ENCODE data around the gene ACSL1.

The ACSL1 gene

GRCh38 chr4:184825896-184826690 is at the start of gene ACSL1:
Gene ACSL1, minus strand, starts transcription at chr4:184825968. Its CDS starts 22,454 bp downstream, at chr4:184803514.
- Histone ChIP-seq H3K4me1 (ENCODE audit: insufficient read depth, low read length) (peaks cover 8% of the 10 kb centered on the region), H3K27me3 (ENCODE audit: insufficient read depth, low read length) (peaks cover 42% of the 10 kb centered on the region), H3K9me3 (ENCODE audit: low read length) (no peaks in the 10 kb centered on the region), H2AFZ (ENCODE audit: low read depth, low read length) (peak within 1 kb of the TSS; percentile 19), H3K4me3 (ENCODE audit: low read length) (peak within 1 kb of the TSS; percentile 53), H3K36me3 (ENCODE audit: insufficient read depth, low read length) (no peaks in the 10 kb centered on the region)

- H2AFZ ChIP-seq (ENCODE audit: low read depth, low read length) = no peak overlapping the region
- H3K4me1 ChIP-seq (ENCODE audit: insufficient read depth, low read length) = no peaks in the 10 kb centered on the region
- no peaks in the 10 kb centered on the region for H3K9me3 ChIP-seq (ENCODE audit: low read length)
- H3K27me3 ChIP-seq (ENCODE audit: insufficient read depth, low read length) = peaks cover 5% of the 10 kb centered on the region
- no peak overlapping the region for H3K4me3 ChIP-seq (ENCODE audit: low read length)
- H3K36me3 ChIP-seq (ENCODE audit: insufficient read depth, low read length) = no peaks in the 10 kb centered on the region
Observed at GRCh38 chr4:184873054-184873453, 47.3 kb upstream of the ACSL1 start.

- Histone ChIP-seq H3K9me3 (ENCODE audit: low read length) (no peaks in the 10 kb centered on the region), H2AFZ (ENCODE audit: low read depth, low read length) (no peak overlapping the region), H3K4me3 (ENCODE audit: low read length) (no peak overlapping the region), H3K36me3 (ENCODE audit: insufficient read depth, low read length) (no peaks in the 10 kb centered on the region), H3K27me3 (ENCODE audit: insufficient read depth, low read length) (peaks cover 9% of the 10 kb centered on the region), H3K4me1 (ENCODE audit: insufficient read depth, low read length) (no peaks in the 10 kb centered on the region)
Observed at GRCh38 chr4:184870718-184871117, 45.0 kb upstream of the ACSL1 start.

- Histone ChIP-seq H3K36me3 (ENCODE audit: insufficient read depth, low read length) (no peaks in the 10 kb centered on the region), H3K4me1 (ENCODE audit: insufficient read depth, low read length) (no peaks in the 10 kb centered on the region)
Observed at GRCh38 chr4:184868623-184869022, 42.9 kb upstream of the ACSL1 start.

GRCh38 chr4:184863916-184864315 is 38.1 kb upstream of the ACSL1 start:
- Histone ChIP-seq H2AFZ (ENCODE audit: low read depth, low read length) (no peak overlapping the region), H3K4me1 (ENCODE audit: insufficient read depth, low read length) (no peaks in the 10 kb centered on the region), H3K9me3 (ENCODE audit: low read length) (no peaks in the 10 kb centered on the region), H3K27me3 (ENCODE audit: insufficient read depth, low read length) (peaks cover 5% of the 10 kb centered on the region), H3K36me3 (ENCODE audit: insufficient read depth, low read length) (no peaks in the 10 kb centered on the region), H3K4me3 (ENCODE audit: low read length) (no peak overlapping the region)

More at GRCh38 chr4:184868623-184869022, 42.9 kb upstream of the ACSL1 start:
- Histone ChIP-seq H3K9me3 (ENCODE audit: low read length) (no peaks in the 10 kb centered on the region), H2AFZ (ENCODE audit: low read depth, low read length) (no peak overlapping the region), H3K4me3 (ENCODE audit: low read length) (no peak overlapping the region), H3K27me3 (ENCODE audit: insufficient read depth, low read length) (peaks cover 9% of the 10 kb centered on the region)

GRCh38 chr4:184861047-184861446 is 35.3 kb upstream of the ACSL1 start:
- Histone ChIP-seq H3K27me3 (ENCODE audit: insufficient read depth, low read length) (no peaks in the 10 kb centered on the region), H3K4me1 (ENCODE audit: insufficient read depth, low read length) (no peaks in the 10 kb centered on the region), H3K36me3 (ENCODE audit: insufficient read depth, low read length) (no peaks in the 10 kb centered on the region), H2AFZ (ENCODE audit: low read depth, low read length) (no peak overlapping the region), H3K4me3 (ENCODE audit: low read length) (no peak overlapping the region), H3K9me3 (ENCODE audit: low read length) (no peaks in the 10 kb centered on the region)

- H3K4me1 ChIP-seq (ENCODE audit: insufficient read depth, low read length) = no peaks in the 10 kb centered on the region
- H3K9me3 ChIP-seq (ENCODE audit: low read length) = no peaks in the 10 kb centered on the region
- no peaks in the 10 kb centered on the region for H3K36me3 ChIP-seq (ENCODE audit: insufficient read depth, low read length)
- H3K4me3 ChIP-seq (ENCODE audit: low read length) = no peak overlapping the region
- H2AFZ ChIP-seq (ENCODE audit: low read depth, low read length) = no peak overlapping the region
- no peaks in the 10 kb centered on the region for H3K27me3 ChIP-seq (ENCODE audit: insufficient read depth, low read length)
Observed at GRCh38 chr4:184860018-184860779, 34.4 kb upstream of the ACSL1 start.

- H3K27me3 ChIP-seq (ENCODE audit: insufficient read depth, low read length) = no peaks in the 10 kb centered on the region
- H3K36me3 ChIP-seq (ENCODE audit: insufficient read depth, low read length) = no peaks in the 10 kb centered on the region
- no peak overlapping the region for H2AFZ ChIP-seq (ENCODE audit: low read depth, low read length)
- no peak overlapping the region for H3K4me3 ChIP-seq (ENCODE audit: low read length)
- H3K9me3 ChIP-seq (ENCODE audit: low read length) = no peaks in the 10 kb centered on the region
- H3K4me1 ChIP-seq (ENCODE audit: insufficient read depth, low read length) = no peaks in the 10 kb centered on the region
Observed at GRCh38 chr4:184857441-184858121, 31.8 kb upstream of the ACSL1 start.

GRCh38 chr4:184856277-184856609 is 30.5 kb upstream of the ACSL1 start:
- H3K27me3 ChIP-seq (ENCODE audit: insufficient read depth, low read length) = peaks cover 2% of the 10 kb centered on the region
- H3K9me3 ChIP-seq (ENCODE audit: low read length) = no peaks in the 10 kb centered on the region
- no peak overlapping the region for H2AFZ ChIP-seq (ENCODE audit: low read depth, low read length)
- H3K4me1 ChIP-seq (ENCODE audit: insufficient read depth, low read length) = no peaks in the 10 kb centered on the region
- H3K36me3 ChIP-seq (ENCODE audit: insufficient read depth, low read length) = no peaks in the 10 kb centered on the region
- H3K4me3 ChIP-seq (ENCODE audit: low read length) = no peak overlapping the region

GRCh38 chr4:184854673-184855072 is 28.9 kb upstream of the ACSL1 start:
- Histone ChIP-seq H3K27me3 (ENCODE audit: insufficient read depth, low read length) (peaks cover 7% of the 10 kb centered on the region), H3K4me1 (ENCODE audit: insufficient read depth, low read length) (no peaks in the 10 kb centered on the region), H3K9me3 (ENCODE audit: low read length) (no peaks in the 10 kb centered on the region), H3K4me3 (ENCODE audit: low read length) (no peak overlapping the region), H3K36me3 (ENCODE audit: insufficient read depth, low read length) (no peaks in the 10 kb centered on the region), H2AFZ (ENCODE audit: low read depth, low read length) (no peak overlapping the region)

GRCh38 chr4:184853436-184853835 is 27.7 kb upstream of the ACSL1 start:
- Histone ChIP-seq H2AFZ (ENCODE audit: low read depth, low read length) (no peak overlapping the region), H3K9me3 (ENCODE audit: low read length) (no peaks in the 10 kb centered on the region), H3K4me1 (ENCODE audit: insufficient read depth, low read length) (no peaks in the 10 kb centered on the region), H3K36me3 (ENCODE audit: insufficient read depth, low read length) (no peaks in the 10 kb centered on the region), H3K4me3 (ENCODE audit: low read length) (no peak overlapping the region), H3K27me3 (ENCODE audit: insufficient read depth, low read length) (peaks cover 7% of the 10 kb centered on the region)

- Histone ChIP-seq H3K4me1 (ENCODE audit: insufficient read depth, low read length) (no peaks in the 10 kb centered on the region), H3K4me3 (ENCODE audit: low read length) (no peak overlapping the region), H3K27me3 (ENCODE audit: insufficient read depth, low read length) (peaks cover 9% of the 10 kb centered on the region), H3K9me3 (ENCODE audit: low read length) (no peaks in the 10 kb centered on the region), H2AFZ (ENCODE audit: low read depth, low read length) (no peak overlapping the region), H3K36me3 (ENCODE audit: insufficient read depth, low read length) (no peaks in the 10 kb centered on the region)
Observed at GRCh38 chr4:184851886-184852285, 26.1 kb upstream of the ACSL1 start.

- H2AFZ ChIP-seq (ENCODE audit: low read depth, low read length) = no peak overlapping the region
Observed at GRCh38 chr4:184851200-184851541, 25.4 kb upstream of the ACSL1 start.

More at GRCh38 chr4:184851200-184851541, 25.4 kb upstream of the ACSL1 start:
- H3K27me3 ChIP-seq (ENCODE audit: insufficient read depth, low read length) = peaks cover 9% of the 10 kb centered on the region
- H3K4me1 ChIP-seq (ENCODE audit: insufficient read depth, low read length) = no peaks in the 10 kb centered on the region
- no peaks in the 10 kb centered on the region for H3K36me3 ChIP-seq (ENCODE audit: insufficient read depth, low read length)
- no peak overlapping the region for H3K4me3 ChIP-seq (ENCODE audit: low read length)
- no peaks in the 10 kb centered on the region for H3K9me3 ChIP-seq (ENCODE audit: low read length)

Measured in neuron (in vitro differentiated cells).